Mesenchymal stem cell (in vitro differentiated cells and primary cell): ENCODE data around the gene GPR33.

ENCODE experiments used
- DNase-seq: peaks from one replicate; pipeline ENCODE4 v3.0.0-alpha.2; 2013
- H2AFZ ChIP-seq: one replicate; pipeline ENCODE4 v1.6.1; 2013; ENCODE audit warnings: low read depth, mild to moderate bottlenecking, control low read depth, inconsistent platforms, low read length, moderate library complexity
- H2AK5ac ChIP-seq: 2 replicates; pipeline ENCODE4 v1.6.1; 2013; ENCODE audit warnings: low read length, moderate library complexity, mild to moderate bottlenecking, inconsistent platforms; ENCODE audit not compliant: severe bottlenecking
- H2BK120ac ChIP-seq: one replicate; pipeline ENCODE4 v1.6.1; 2013; ENCODE audit warnings: low read depth, mild to moderate bottlenecking, inconsistent platforms, low read length, moderate library complexity
- H2BK12ac ChIP-seq, 2 experiments: one replicate each; pipeline ENCODE4 v1.6.1; 2013; ENCODE audit warnings: inconsistent platforms in 2 of 2, low read length in 2 of 2, mild to moderate bottlenecking in 2 of 2, moderate library complexity in 2 of 2, control low read depth in 1 of 2
- H2BK15ac ChIP-seq: one replicate; pipeline ENCODE4 v1.6.1; 2013; ENCODE audit warnings: mild to moderate bottlenecking, low read depth, inconsistent platforms; ENCODE audit not compliant: poor library complexity, severe bottlenecking
- H2BK5ac ChIP-seq: 2 replicates; pipeline ENCODE4 v1.6.1; 2013; ENCODE audit warnings: low read depth, mild to moderate bottlenecking, low read length, control low read depth, inconsistent platforms; ENCODE audit not compliant: poor library complexity, severe bottlenecking
- H3K14ac ChIP-seq, 2 experiments: one replicate each; pipeline ENCODE4 v1.6.1; 2013; ENCODE audit warnings: inconsistent platforms in 2 of 2, low read length in 2 of 2, control low read depth in 1 of 2, mild to moderate bottlenecking in 1 of 2, moderate library complexity in 1 of 2
- H3K18ac ChIP-seq, 2 experiments: one replicate each; pipeline ENCODE4 v1.6.1; 2013; ENCODE audit warnings: inconsistent platforms in 2 of 2, low read length in 2 of 2, control low read depth in 1 of 2, low read depth in 1 of 2, mild to moderate bottlenecking in 1 of 2
- H3K23ac ChIP-seq, 2 experiments: one replicate each; pipeline ENCODE4 v1.6.1; 2013; ENCODE audit warnings: inconsistent platforms in 2 of 2, low read length in 2 of 2, mild to moderate bottlenecking in 2 of 2, moderate library complexity in 2 of 2, control low read depth in 1 of 2
- H3K27ac ChIP-seq: 2 replicates; pipeline ENCODE4 v1.5.1; 2013; ENCODE audit warnings: mild to moderate bottlenecking, moderate library complexity, low read length, control low read depth, inconsistent platforms; ENCODE audit not compliant: poor library complexity, severe bottlenecking
- H3K27me3 ChIP-seq, 2 experiments: 2 replicates each; pipeline versions ENCODE4 v1.6.1 to v1.7.0; 2013; ENCODE audit warnings: low read length in 2 of 2, mild to moderate bottlenecking in 2 of 2, moderate library complexity in 2 of 2, control low read depth in 1 of 2, inconsistent platforms in 1 of 2; ENCODE audit not compliant: control insufficient read depth in 1 of 2, insufficient read depth in 1 of 2
- H3K36me3 ChIP-seq, 2 experiments: 2 replicates each; pipeline versions ENCODE4 v1.6.1 to v1.7.0; 2013; ENCODE audit warnings: low read length in 2 of 2, control low read depth in 1 of 2, inconsistent platforms in 1 of 2, low read depth in 1 of 2, mild to moderate bottlenecking in 1 of 2; ENCODE audit not compliant: insufficient read depth in 2 of 2, control insufficient read depth in 1 of 2
- H3K4ac ChIP-seq, 2 experiments: one replicate each; pipeline ENCODE4 v1.6.1; 2013; ENCODE audit warnings: inconsistent platforms in 2 of 2, low read length in 2 of 2, mild to moderate bottlenecking in 2 of 2, moderate library complexity in 2 of 2, control low read depth in 1 of 2, low read depth in 1 of 2
- H3K4me1 ChIP-seq: 2 replicates; pipeline ENCODE4 v1.6.1; 2013; ENCODE audit warnings: low read depth, low read length, control low read depth; ENCODE audit not compliant: control insufficient read depth, insufficient read depth
- H3K4me2 ChIP-seq: 2 replicates; pipeline ENCODE4 v1.6.1; 2013; ENCODE audit warnings: low read length, mild to moderate bottlenecking, inconsistent platforms; ENCODE audit not compliant: poor library complexity, severe bottlenecking
- H3K4me3 ChIP-seq, 2 experiments: 2 replicates each; pipeline versions ENCODE4 v1.5.1 to v1.7.0; 2013; ENCODE audit warnings: low read length in 2 of 2, mild to moderate bottlenecking in 2 of 2, control low read depth in 1 of 2, low read depth in 1 of 2; ENCODE audit not compliant: insufficient read depth in 1 of 2
- H3K79me1 ChIP-seq: replicated peaks from 2 replicates; pipeline ENCODE4 v1.6.1; 2013; ENCODE audit warnings: mild to moderate bottlenecking, control low read depth, low read length, inconsistent platforms; ENCODE audit not compliant: poor library complexity, severe bottlenecking
- H3K9ac ChIP-seq: 2 replicates; pipeline ENCODE4 v1.7.0; 2013; ENCODE audit warnings: mild to moderate bottlenecking, low read length, moderate library complexity
- H3K9me3 ChIP-seq: 2 replicates; pipeline ENCODE4 v1.7.0; 2013; ENCODE audit warnings: mild to moderate bottlenecking, low read length; ENCODE audit not compliant: control insufficient read depth
- H4K8ac ChIP-seq: one replicate; pipeline ENCODE4 v1.6.1; 2013; ENCODE audit warnings: inconsistent platforms, mild to moderate bottlenecking, low read length, moderate library complexity
- H4K91ac ChIP-seq: one replicate; pipeline ENCODE4 v1.6.1; 2013; ENCODE audit warnings: mild to moderate bottlenecking, low read length, inconsistent platforms
- WGBS: methylation state at CpG from one replicate; pipeline ENCODE4 v1.1.7; 2013; ENCODE audit warnings: mixed read lengths; 5-methylcytosine and 5-hydroxymethylcytosine counted together

GPR33 gene

GRCh38 chr14:31442284-31442683 lies 45.6 kb downstream of the GPR33 start:
- DNase-seq = no peak
- Histone ChIP-seq H3K9me3 (no peaks in the 10 kb centered on the region), H3K4ac (no peak overlapping the region), H2BK120ac (no peak overlapping the region), H3K23ac (no peak overlapping the region), H3K4me3 (no peak overlapping the region), H2BK5ac (no peak overlapping the region), H2BK12ac (no peak overlapping the region), H3K18ac (no peak overlapping the region), H3K27ac (no peak overlapping the region), H4K91ac (no peak overlapping the region), H3K36me3 (peaks cover 0 to 6% of the 10 kb centered on the region in 2 experiments), H3K79me1 (no peaks in the 10 kb centered on the region), H4K8ac (no peak overlapping the region), H3K4me2 (no peak overlapping the region), H3K14ac (no peak overlapping the region), H3K4me1 (no peaks in the 10 kb centered on the region), H2AK5ac (no peak overlapping the region), H2BK15ac (no peak overlapping the region), H3K9ac (peak overlapping the region; percentile 78), H2AFZ (no peak overlapping the region), H3K27me3 (no peaks in the 10 kb centered on the region)
- WGBS = 91% methylated on average over 4 of the region's 6 CpGs

- H4K91ac ChIP-seq = no peak overlapping the region
- peak overlapping the region; percentile 69 for H4K8ac ChIP-seq
- H3K23ac ChIP-seq = no peak overlapping the region
- no peaks in the 10 kb centered on the region for H3K4me1 ChIP-seq
- WGBS = 89% methylated on average over 7 of the region's 7 CpGs
- no peak overlapping the region for H2BK15ac ChIP-seq
- H3K9me3 ChIP-seq = no peaks in the 10 kb centered on the region
- H3K4ac ChIP-seq = no peak overlapping the region
- H3K27me3 ChIP-seq = no peaks in the 10 kb centered on the region
- peak overlapping the region; percentile 78 for H3K9ac ChIP-seq
- no peak overlapping the region for H2BK5ac ChIP-seq
- H3K27ac ChIP-seq = peak overlapping the region; percentile 51
- H3K36me3 ChIP-seq = no peaks in the 10 kb centered on the region
- H2BK12ac ChIP-seq = no peak overlapping the region
- DNase-seq = peak; percentile 37
- no peak overlapping the region for H2AFZ ChIP-seq
- H3K79me1 ChIP-seq = no peaks in the 10 kb centered on the region
- no peak overlapping the region for H3K18ac ChIP-seq
- no peak overlapping the region for H3K4me2 ChIP-seq
- H3K14ac ChIP-seq = no peak overlapping the region
- H3K4me3 ChIP-seq = peak overlapping the region in 1 of 2 experiments; percentile 55
- no peak overlapping the region for H2AK5ac ChIP-seq
- H2BK120ac ChIP-seq = no peak overlapping the region
These were observed 46.3 kb downstream of the GPR33 start for GRCh38 chr14:31441273-31442111.

GRCh38 chr14:31440280-31440679 lies 47.6 kb downstream of the GPR33 start:
- H3K18ac ChIP-seq = no peak overlapping the region
- H2BK12ac ChIP-seq = no peak overlapping the region
- no peak overlapping the region for H2BK5ac ChIP-seq
- H3K4me3 ChIP-seq = no peak overlapping the region
- H3K9me3 ChIP-seq = no peaks in the 10 kb centered on the region
- no peaks in the 10 kb centered on the region for H3K27me3 ChIP-seq
- H2BK15ac ChIP-seq = no peak overlapping the region
- no peak overlapping the region for H4K8ac ChIP-seq
- DNase-seq = no peak
- H3K4me1 ChIP-seq = no peaks in the 10 kb centered on the region
- no peaks in the 10 kb centered on the region for H3K79me1 ChIP-seq
- H2BK120ac ChIP-seq = no peak overlapping the region
- H2AFZ ChIP-seq = no peak overlapping the region
- no peak overlapping the region for H3K4me2 ChIP-seq
- no peak overlapping the region for H3K4ac ChIP-seq
- H4K91ac ChIP-seq = no peak overlapping the region
- no peak overlapping the region for H3K9ac ChIP-seq
- no peak overlapping the region for H2AK5ac ChIP-seq
- no peak overlapping the region for H3K27ac ChIP-seq
- H3K23ac ChIP-seq = no peak overlapping the region
- no peaks in the 10 kb centered on the region for H3K36me3 ChIP-seq
- no peak overlapping the region for H3K14ac ChIP-seq

- Histone ChIP-seq H3K4me3 (no peak overlapping the region), H3K36me3 (no peaks in the 10 kb centered on the region), H3K14ac (no peak overlapping the region), H3K9me3 (no peaks in the 10 kb centered on the region), H2BK5ac (no peak overlapping the region), H2BK12ac (no peak overlapping the region), H3K4me2 (no peak overlapping the region), H3K27ac (no peak overlapping the region), H3K23ac (no peak overlapping the region), H2BK15ac (no peak overlapping the region), H3K9ac (peak overlapping the region; percentile 45), H4K8ac (no peak overlapping the region), H3K27me3 (no peaks in the 10 kb centered on the region), H2BK120ac (no peak overlapping the region), H3K79me1 (no peaks in the 10 kb centered on the region), H3K4me1 (no peaks in the 10 kb centered on the region), H2AFZ (no peak overlapping the region), H2AK5ac (no peak overlapping the region), H4K91ac (no peak overlapping the region), H3K4ac (no peak overlapping the region), H3K18ac (no peak overlapping the region)
- no peak for DNase-seq
- WGBS = 100% methylated on average over 1 of the region's 2 CpGs
These were observed 48.3 kb downstream of the GPR33 start for GRCh38 chr14:31439561-31439960.
